WTC11 (cell line): ENCODE measurements around the gene SAMHD1. TPM values are rescaled to one million over a fixed set of nuclear protein-coding genes. Genes with fewer than 3 reads are reported as not detected.

Experiments
- ATAC-seq: fragments of 200-7000 bp; cut with Tn5 transposase; 2 replicates; pipeline ENCODE4 v1.10.0; 2021; ENCODE audit warnings: mild to moderate bottlenecking, moderate library complexity
- CTCF ChIA-PET: fragments of 300-600 bp; sonication (Branson Sonifier 250); formaldehyde crosslinking; loops from one replicate; lab custom pipeline; 2021; ENCODE audit warnings: antibody characterized with exemption; lab: Charles Lee
- POLR2A ChIA-PET: fragments of 350-600 bp; sonication (Branson Sonifier 250); formaldehyde crosslinking; loops from one replicate; lab custom pipeline; 2021; ENCODE audit warnings: antibody characterized with exemption; lab: Charles Lee
- DNase-seq: peaks from one replicate; pipeline ENCODE4 v3.0.0; 2021; ENCODE audit warnings: low spot score
- H3K27ac Mint-ChIP-seq: 2 replicates; pipeline ENCODE4 v1.8.0; 2021; ENCODE audit warnings: mixed read lengths
- H3K27me3 Mint-ChIP-seq: 2 replicates; pipeline ENCODE4 v1.8.0; 2021; ENCODE audit warnings: low read depth, mild to moderate bottlenecking, moderate library complexity, mixed read lengths
- H3K36me3 Mint-ChIP-seq: 2 replicates; pipeline ENCODE4 v1.8.0; 2021; ENCODE audit warnings: mixed read lengths
- H3K4me1 Mint-ChIP-seq: 2 replicates; pipeline ENCODE4 v1.8.0; 2022; ENCODE audit warnings: mixed read lengths
- H3K4me3 Mint-ChIP-seq: 2 replicates; pipeline ENCODE4 v1.8.0; 2021; ENCODE audit warnings: mild to moderate bottlenecking, moderate library complexity, mixed read lengths
- H3K9me3 Mint-ChIP-seq: 2 replicates; pipeline ENCODE4 v1.8.0; 2021; ENCODE audit warnings: mixed read lengths
- ATF6 ChIP-seq: sonication (generic); formaldehyde crosslinking; IDR thresholded peaks from 2 replicates; pipeline ENCODE4 v1.8.1; 2023; ENCODE audit warnings: mild to moderate bottlenecking, missing genetic modification reagents
- CREM ChIP-seq: sonication (generic); formaldehyde crosslinking; IDR thresholded peaks from 2 replicates; pipeline ENCODE4 v1.8.1; 2022; ENCODE audit warnings: mild to moderate bottlenecking, missing genetic modification reagents, moderate library complexity
- FOXJ3 ChIP-seq: sonication (generic); formaldehyde crosslinking; IDR thresholded peaks from 2 replicates; pipeline ENCODE4 v1.9.0; 2021; ENCODE audit warnings: missing genetic modification reagents, mild to moderate bottlenecking, borderline replicate concordance
- GABPB1 ChIP-seq: sonication (generic); formaldehyde crosslinking; IDR thresholded peaks from 2 replicates; pipeline ENCODE4 v1.8.1; 2023; ENCODE audit warnings: mild to moderate bottlenecking, missing genetic modification reagents
- GRHL2 ChIP-seq: fragments of 250-450 bp; sonication (Bioruptor Pico); IDR thresholded peaks from 2 replicates; pipeline ENCODE4 v1.8.0; 2022; ENCODE audit warnings: mild to moderate bottlenecking, moderate library complexity; ENCODE audit not compliant: insufficient replicate concordance, severe bottlenecking
- IRF2 ChIP-seq: sonication (generic); formaldehyde crosslinking; IDR thresholded peaks from 2 replicates; pipeline ENCODE4 v1.8.0; 2022; ENCODE audit warnings: low read depth, missing genetic modification reagents, borderline replicate concordance
- JUN ChIP-seq: sonication (generic); formaldehyde crosslinking; IDR thresholded peaks from 2 replicates; pipeline ENCODE4 v1.8.0; 2023; ENCODE audit warnings: mild to moderate bottlenecking, missing genetic modification reagents
- KAT7 ChIP-seq: sonication (generic); formaldehyde crosslinking; IDR thresholded peaks from 2 replicates; pipeline ENCODE4 v1.8.1; 2023; ENCODE audit warnings: missing genetic modification reagents, mild to moderate bottlenecking, borderline replicate concordance
- NFYB ChIP-seq: sonication (generic); formaldehyde crosslinking; conservative IDR thresholded peaks from 2 replicates; pipeline ENCODE4 v1.8.0; 2022; ENCODE audit warnings: low read depth, missing genetic modification reagents
- NR1H2 ChIP-seq: sonication (generic); formaldehyde crosslinking; IDR thresholded peaks from 2 replicates; pipeline ENCODE4 v1.9.0; 2021; ENCODE audit warnings: mild to moderate bottlenecking, moderate library complexity, missing genetic modification reagents
- NR3C1 ChIP-seq: sonication (generic); formaldehyde crosslinking; conservative IDR thresholded peaks from 2 replicates; pipeline ENCODE4 v1.8.1; 2023; ENCODE audit warnings: low read depth, mild to moderate bottlenecking, missing genetic modification reagents
- OVOL2 ChIP-seq: fragments of 250-450 bp; sonication (Bioruptor Pico); IDR thresholded peaks from 2 replicates; pipeline ENCODE4 v1.9.0; 2021; ENCODE audit warnings: mild to moderate bottlenecking, borderline replicate concordance
- PREB ChIP-seq: sonication (generic); formaldehyde crosslinking; IDR thresholded peaks from 2 replicates; pipeline ENCODE4 v1.8.1; 2022; ENCODE audit warnings: mild to moderate bottlenecking, missing genetic modification reagents, moderate library complexity, borderline replicate concordance
- PRRX2 ChIP-seq: fragments of 250-450 bp; sonication (Bioruptor Pico); IDR thresholded peaks from 2 replicates; pipeline ENCODE4 v1.8.0; 2021; ENCODE audit warnings: mild to moderate bottlenecking
- RORB ChIP-seq: fragments of 250-450 bp; sonication (Bioruptor Pico); IDR thresholded peaks from 2 replicates; pipeline ENCODE4 v1.9.0; 2021; ENCODE audit warnings: mild to moderate bottlenecking
- SMAD3 ChIP-seq: sonication (generic); formaldehyde crosslinking; IDR thresholded peaks from 2 replicates; pipeline ENCODE4 v1.8.0; 2022; ENCODE audit warnings: missing genetic modification reagents, mild to moderate bottlenecking, borderline replicate concordance
- SOX15 ChIP-seq: fragments of 250-450 bp; sonication (Bioruptor Pico); IDR thresholded peaks from 2 replicates; pipeline ENCODE4 v1.9.0; 2021; ENCODE audit warnings: mild to moderate bottlenecking
- TCF7 ChIP-seq: sonication (generic); formaldehyde crosslinking; IDR thresholded peaks from 2 replicates; pipeline ENCODE4 v1.8.0; 2022; ENCODE audit warnings: mild to moderate bottlenecking, low read depth, missing genetic modification reagents, moderate library complexity
- USF1 ChIP-seq: sonication (generic); formaldehyde crosslinking; IDR thresholded peaks from 2 replicates; pipeline ENCODE4 v1.8.0; 2022; ENCODE audit warnings: mild to moderate bottlenecking, missing genetic modification reagents
- USF2 ChIP-seq: sonication (generic); formaldehyde crosslinking; IDR thresholded peaks from 2 replicates; pipeline ENCODE4 v1.8.1; 2023; ENCODE audit warnings: mild to moderate bottlenecking, missing genetic modification reagents, moderate library complexity
- ZBTB43 ChIP-seq: sonication (generic); formaldehyde crosslinking; IDR thresholded peaks from 2 replicates; pipeline ENCODE4 v1.8.1; 2023; ENCODE audit warnings: mild to moderate bottlenecking, missing genetic modification reagents
- ZNF121 ChIP-seq: sonication (generic); formaldehyde crosslinking; IDR thresholded peaks from 2 replicates; pipeline ENCODE4 v1.8.0; 2023; ENCODE audit warnings: missing genetic modification reagents
- ZNF263 ChIP-seq: sonication (generic); formaldehyde crosslinking; IDR thresholded peaks from 2 replicates; pipeline ENCODE4 v1.8.1; 2022; ENCODE audit warnings: low read depth, mild to moderate bottlenecking, moderate library complexity, missing genetic modification reagents
- ZNF423 ChIP-seq: fragments of 250-450 bp; sonication (Bioruptor Pico); IDR thresholded peaks from 2 replicates; pipeline ENCODE4 v2.1.2; 2022; ENCODE audit warnings: mild to moderate bottlenecking, moderate library complexity
- total RNA-seq: library from RNA; stranded (reverse); gene quantifications from 3 replicates; pipeline ENCODE4 v1.2.3, GENCODE V29; 2021
- TF ChIP-seq, protein P1 (sequence below): fragments of 250-450 bp; sonication (Bioruptor Pico); conservative IDR thresholded peaks from 2 replicates; pipeline ENCODE4 v1.9.0; 2021; ENCODE audit warnings: mild to moderate bottlenecking
- TF ChIP-seq, protein P2 (sequence below): sonication (generic); formaldehyde crosslinking; IDR thresholded peaks from 2 replicates; pipeline ENCODE4 v1.8.1; 2022; ENCODE audit warnings: missing genetic modification reagents, borderline replicate concordance

SAMHD1 gene
- total RNA-seq, 1 experiment from 2014 or later, result 31.0 TPM

DNA sequence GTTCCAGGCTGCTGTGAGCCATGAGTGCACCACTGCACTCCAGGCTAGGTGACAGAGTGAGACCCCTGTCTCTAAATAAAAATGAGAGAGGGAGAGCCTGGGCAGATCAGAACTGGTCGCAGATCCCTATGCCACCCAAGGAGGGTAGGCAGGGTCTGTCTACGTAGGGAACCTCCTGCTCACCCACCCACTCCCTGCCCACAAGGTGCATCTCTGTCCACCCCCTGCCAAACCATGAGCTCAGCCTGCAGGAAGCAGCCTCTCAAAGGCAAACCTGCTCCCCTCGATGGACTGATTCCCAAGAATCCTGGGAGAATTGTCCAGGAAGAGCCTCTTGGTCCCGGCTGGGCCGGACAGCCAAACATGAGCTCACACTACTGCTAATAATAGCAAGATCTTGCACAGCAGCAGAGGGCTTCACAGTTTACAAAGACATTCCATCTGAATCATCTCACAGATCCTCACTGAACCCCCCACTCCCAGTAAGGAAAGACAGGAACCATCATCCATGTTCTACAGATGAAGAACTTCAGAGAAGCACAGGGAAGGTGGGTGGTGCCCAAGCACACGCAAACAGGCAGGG lies 103.3 kb downstream of the SAMHD1 start:
- Mint-ChIP-seq H3K27ac (peak overlapping the region; percentile 49; the same call in 1 of the 2 replicates), H3K36me3 (peaks cover 14% of the 10 kb centered on the region), H3K9me3 (peaks cover 12% of the 10 kb centered on the region), H3K4me1 (peaks cover 8% of the 10 kb centered on the region), H3K4me3 (no peak overlapping the region), H3K27me3 (no peaks in the 10 kb centered on the region)
- POLR2A ChIA-PET, result interaction anchor here (0.8 kb wide), 1 partner anchor 12 kb away, joined by 4 read pairs; no protein-coding TSS in a partner anchor
- no peak for TF ChIP-seq USF1 (CRISPR knock-in tag)
- TF ChIP-seq GABPB1 (CRISPR knock-in tag), result no peak
- no peak for TF ChIP-seq GRHL2 (CRISPR knock-in tag)
- no peak for TF ChIP-seq PRRX2 (CRISPR knock-in tag)
- TF ChIP-seq ZNF121, result no peak
- no peak for TF ChIP-seq OVOL2
- no peak for TF ChIP-seq JUN (CRISPR knock-in tag)
- no peak for TF ChIP-seq NR3C1
- TF ChIP-seq, protein P1, sequence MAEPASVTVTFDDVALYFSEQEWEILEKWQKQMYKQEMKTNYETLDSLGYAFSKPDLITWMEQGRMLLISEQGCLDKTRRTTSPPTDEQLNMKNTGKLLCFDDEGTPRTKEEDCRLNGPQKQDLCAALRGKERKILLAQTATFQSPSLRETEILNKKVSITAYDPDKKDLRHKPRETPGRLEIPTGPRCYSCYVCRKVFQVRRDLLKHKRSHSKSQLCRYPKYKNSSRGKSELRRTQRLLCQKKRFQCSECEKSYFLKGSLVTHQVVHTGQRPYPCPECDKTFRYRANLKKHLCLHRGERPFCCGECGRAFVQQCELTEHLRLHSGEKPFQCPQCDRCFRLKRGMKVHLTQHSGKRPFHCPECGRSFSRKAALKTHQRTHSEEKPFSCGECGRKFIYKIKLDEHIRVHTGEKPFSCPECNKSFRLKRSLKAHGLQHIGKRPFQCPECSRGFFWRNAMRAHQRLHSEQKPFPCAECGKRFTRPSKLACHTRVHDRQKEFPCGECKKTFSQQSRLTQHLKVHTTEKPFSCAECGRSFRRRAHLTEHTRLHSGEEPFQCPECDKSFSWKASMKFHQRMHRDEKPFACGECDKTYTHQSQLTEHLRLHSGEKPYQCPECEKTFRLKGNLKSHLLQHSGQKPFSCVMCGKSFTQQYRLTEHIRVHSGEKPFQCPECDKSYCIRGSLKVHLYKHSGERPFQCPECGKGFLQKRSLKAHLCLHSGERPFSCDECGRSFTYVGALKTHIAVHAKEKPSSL, result no peak
- no peak for TF ChIP-seq ZBTB43 (CRISPR knock-in tag)
- TF ChIP-seq ATF6 (CRISPR knock-in tag), result no peak
- TF ChIP-seq NR1H2 (CRISPR knock-in tag), result no peak
- TF ChIP-seq IRF2, result no peak
- no peak for TF ChIP-seq TCF7 (CRISPR knock-in tag)
- no peak for TF ChIP-seq USF2 (CRISPR knock-in tag)
- no peak for TF ChIP-seq RORB (CRISPR knock-in tag)
- no peak for TF ChIP-seq KAT7 (CRISPR knock-in tag)
- no peak for TF ChIP-seq FOXJ3
- no peak for TF ChIP-seq SOX15 (CRISPR knock-in tag)
- CTCF ChIA-PET, result interaction anchor here (0.7 to 3.2 kb wide), 6 partner anchors 8 to 46 kb away, joined by 3 to 14 read pairs (median 4); no protein-coding TSS in a partner anchor
- no peak for DNase-seq
- no peak for ATAC-seq

DNA sequence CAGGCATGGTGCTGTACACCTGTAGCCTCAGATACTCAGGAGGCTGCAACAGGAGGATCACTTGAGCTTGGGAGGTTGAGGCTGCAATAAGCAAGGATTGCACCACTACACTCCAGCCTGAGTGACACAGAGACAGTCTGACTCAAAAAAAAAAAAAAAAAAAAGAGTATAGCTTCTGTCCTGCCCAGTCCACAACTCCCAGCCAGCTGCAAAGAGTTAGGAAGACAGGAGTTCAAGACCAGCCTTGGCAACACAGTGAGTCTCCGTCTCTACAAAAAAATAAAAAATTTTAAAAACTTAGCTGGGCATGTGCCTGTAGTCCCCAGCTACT lies 103.8 kb downstream of the SAMHD1 start:
- no peak overlapping the region for H3K4me3 Mint-ChIP-seq
- TF ChIP-seq ZNF263 (CRISPR knock-in tag) (no peak), SMAD3 (no peak), CREM (no peak), USF2 (CRISPR knock-in tag) (no peak), PREB (CRISPR knock-in tag) (no peak), JUN (CRISPR knock-in tag) (no peak), NFYB (CRISPR knock-in tag) (no peak), OVOL2 (no peak), ZNF423 (no peak)
- TF ChIP-seq, protein P2, sequence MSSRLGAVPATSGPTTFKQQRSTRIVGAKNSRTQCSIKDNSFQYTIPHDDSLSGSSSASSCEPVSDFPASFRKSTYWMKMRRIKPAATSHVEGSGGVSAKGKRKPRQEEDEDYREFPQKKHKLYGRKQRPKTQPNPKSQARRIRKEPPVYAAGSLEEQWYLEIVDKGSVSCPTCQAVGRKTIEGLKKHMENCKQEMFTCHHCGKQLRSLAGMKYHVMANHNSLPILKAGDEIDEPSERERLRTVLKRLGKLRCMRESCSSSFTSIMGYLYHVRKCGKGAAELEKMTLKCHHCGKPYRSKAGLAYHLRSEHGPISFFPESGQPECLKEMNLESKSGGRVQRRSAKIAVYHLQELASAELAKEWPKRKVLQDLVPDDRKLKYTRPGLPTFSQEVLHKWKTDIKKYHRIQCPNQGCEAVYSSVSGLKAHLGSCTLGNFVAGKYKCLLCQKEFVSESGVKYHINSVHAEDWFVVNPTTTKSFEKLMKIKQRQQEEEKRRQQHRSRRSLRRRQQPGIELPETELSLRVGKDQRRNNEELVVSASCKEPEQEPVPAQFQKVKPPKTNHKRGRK (CRISPR knock-in tag), result no peak

More for the DNA sequence above, 103.8 kb downstream of the SAMHD1 start:
- H3K4me1 Mint-ChIP-seq, result peaks cover 11% of the 10 kb centered on the region
- peaks cover 12% of the 10 kb centered on the region for H3K9me3 Mint-ChIP-seq
- H3K27me3 Mint-ChIP-seq, result no peaks in the 10 kb centered on the region
- H3K36me3 Mint-ChIP-seq, result peaks cover 14% of the 10 kb centered on the region
- CTCF ChIA-PET, result interaction anchor here (0.6 to 3.2 kb wide), 7 partner anchors 8 to 45 kb away, joined by 3 to 14 read pairs (median 3); no protein-coding TSS in a partner anchor
- no peak overlapping the region for H3K27ac Mint-ChIP-seq
- DNase-seq (no peak), ATAC-seq (no peak)
- POLR2A ChIA-PET, result interaction anchor here (0.8 kb wide), 1 partner anchor 12 kb away, joined by 4 read pairs; no protein-coding TSS in a partner anchor
